Gastroesophageal sphincter (tissue), 4 donors: Measurements from ENCODE around the gene RPL29. TPM values are rescaled to one million over a fixed set of nuclear protein-coding genes. Genes with fewer than 3 reads are reported as not detected.

Experiments used
- ATAC-seq: fragments of 150-250 bp; one replicate; pipeline ENCODE4 v1.9.1; 2016; ENCODE audit warnings: mild to moderate bottlenecking, moderate library complexity
- H3K27ac ChIP-seq, 4 donors: fragments of 200-600 bp; sonication (generic) in 3 of 4; 1 replicate in 3 of 4; 2 replicates in 1 of 4; pipeline ENCODE4 v1.5.1; 2016 to 2019
- H3K27me3 ChIP-seq: fragments of 200-600 bp; sonication (generic); one replicate; pipeline ENCODE4 v1.5.1; 2019
- H3K36me3 ChIP-seq, 2 donors: fragments of 200-600 bp; sonication (generic); one replicate each; pipeline ENCODE4 v1.5.1; 2019; ENCODE audit warnings: control low read depth in 1 of 2
- H3K4me1 ChIP-seq, 3 donors: fragments of 200-600 bp; sonication (generic); 1 replicate in 2 of 3; 2 replicates in 1 of 3; pipeline ENCODE4 v1.5.1; 2016 to 2019; ENCODE audit warnings: control low read depth in 2 of 3
- H3K4me3 ChIP-seq, 2 donors: fragments of 200-600 bp; sonication (generic); one replicate each; pipeline ENCODE4 v1.5.1; 2019; ENCODE audit warnings: mild to moderate bottlenecking in 1 of 2, moderate library complexity in 1 of 2
- H3K9me3 ChIP-seq, 3 donors: fragments of 200-600 bp; sonication (generic); one replicate each; pipeline ENCODE4 v1.5.1; 2017 to 2019; ENCODE audit warnings: control low read depth in 2 of 3
- CTCF ChIP-seq, 4 experiments: fragments of 200-600 bp in 2 of 4; fragments of 450-650 bp in 2 of 4; sonication (generic) in 1 of 4; IDR thresholded peaks; one replicate each; pipeline ENCODE4 v1.5.1; 2017 to 2019; ENCODE audit warnings: antibody characterized with exemption in 4 of 4, mild to moderate bottlenecking in 2 of 4, moderate library complexity in 2 of 4
- EP300 ChIP-seq: sonication (generic); formaldehyde crosslinking; IDR thresholded peaks from one replicate; pipeline ENCODE4 v1.6.1; 2017; ENCODE audit warnings: antibody characterized with exemption, mild to moderate bottlenecking
- POLR2A ChIP-seq, 2 donors: fragments of 450-650 bp; IDR thresholded peaks; one replicate each; pipeline ENCODE4 v1.6.1; 2017; ENCODE audit warnings: antibody characterized with exemption in 2 of 2, mild to moderate bottlenecking in 2 of 2, moderate library complexity in 1 of 2
- POLR2AphosphoS5 ChIP-seq: sonication (generic); formaldehyde crosslinking; IDR thresholded peaks from one replicate; pipeline ENCODE4 v1.6.1; 2017; ENCODE audit warnings: antibody characterized with exemption
- WGBS, 2 donors: methylation state at CpG; one replicate each; pipeline ENCODE4 v1.1.5; 2018; ENCODE audit warnings: low coverage in 1 of 2; 5-methylcytosine and 5-hydroxymethylcytosine counted together
- small RNA-seq, 4 donors: library from RNA; depleted of rRNA; stranded (forward); fragments of <200 nt; gene quantifications; one replicate each; pipeline ENCODE3, GENCODE V24; 2016
- total RNA-seq, 4 donors: library from RNA; depleted of rRNA; stranded (reverse); fragments of >200 nt; gene quantifications; one replicate each; pipeline ENCODE4 v1.1.0, GENCODE V29; 2016

Gene RPL29
- total RNA-seq, 4 donors from 2014 or later = 775 to 1,945 (median 1,298) TPM

GRCh38 chr3:51945031-51945840 is 50.5 kb downstream of the RPL29 start:
- peaks cover 0 to 60% of the 10 kb centered on the region in 2 donors for H3K36me3 ChIP-seq
- TF ChIP-seq POLR2A (IDR thresholded peaks at IDR 0.05) (no peak), POLR2AphosphoS5 (no peak), EP300 (no peak), CTCF (IDR thresholded peaks at IDR 0.05) (no peak)
- no peak overlapping the region for H3K4me3 ChIP-seq
- ATAC-seq = no peak
- H3K27me3 ChIP-seq = no peaks in the 10 kb centered on the region
- peaks cover 0 to 29% (median 21%) of the 10 kb centered on the region in 3 donors for H3K4me1 ChIP-seq
- H3K9me3 ChIP-seq = no peaks in the 10 kb centered on the region
- H3K27ac ChIP-seq = no peak overlapping the region
- 80% methylated on average over 1 to 2 of the region's 18 CpGs for WGBS, 2 donors

DNA sequence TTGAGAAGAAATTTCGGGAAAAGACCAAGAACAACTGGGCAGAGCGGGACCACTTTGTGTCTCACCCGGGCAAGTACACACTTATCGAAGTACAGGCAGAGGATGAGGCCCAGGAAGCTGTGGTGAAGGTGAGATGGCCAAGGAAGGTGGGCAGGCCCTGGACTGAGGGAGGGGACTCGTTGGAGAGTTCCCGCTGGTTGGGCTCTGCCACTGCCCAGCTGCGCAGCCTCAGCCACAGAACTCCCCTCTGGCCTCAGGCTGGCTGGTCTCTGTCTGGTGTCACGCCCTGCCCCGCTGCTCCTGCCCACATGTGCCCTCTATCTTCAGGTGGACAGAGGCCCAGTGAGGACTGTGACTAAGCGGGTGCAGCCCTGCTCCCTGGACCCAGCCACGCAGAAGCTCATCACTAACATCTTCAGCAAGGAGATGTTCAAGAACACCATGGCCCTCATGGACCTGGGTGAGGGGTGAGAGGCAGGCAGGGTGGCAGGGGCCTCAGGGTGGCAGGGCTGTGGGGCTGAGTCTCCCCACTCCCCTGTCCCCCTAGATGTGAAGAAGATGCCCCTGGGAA is 51.2 kb downstream of the RPL29 start:
- peaks cover 0 to 36% (median 22%) of the 10 kb centered on the region in 3 donors for H3K4me1 ChIP-seq
- 92 to 94% methylated on average over 7 to 10 of the region's 11 CpGs for WGBS, 2 donors
- no peaks in the 10 kb centered on the region for H3K9me3 ChIP-seq
- H3K27me3 ChIP-seq = no peaks in the 10 kb centered on the region
- H3K27ac ChIP-seq = no peak overlapping the region
- no peak for TF ChIP-seq CTCF (IDR thresholded peaks at IDR 0.05)
- no peak for TF ChIP-seq POLR2AphosphoS5
- no peak for TF ChIP-seq POLR2A (IDR thresholded peaks at IDR 0.05)
- TF ChIP-seq EP300 = no peak
- H3K36me3 ChIP-seq = peaks cover 0 to 55% of the 10 kb centered on the region in 2 donors
- no peak for ATAC-seq
- H3K4me3 ChIP-seq = no peak overlapping the region

Small RNAs within 50 kb of the gene (small RNA-seq; reads per million reads assigned to genes)
- 0 reads per million in 4 donors for gene AC115284.1

Other genes starting within 250 kb of the RPL29 start
- gene IQCF6, start 216.7 kb downstream of the RPL29 start, total RNA-seq = not detected
- gene IQCF2, start 134.3 kb downstream of the RPL29 start, total RNA-seq = not detected
- gene IQCF5, start 120.3 kb downstream of the RPL29 start, total RNA-seq = not detected
- not detected for gene IQCF1, start 92.5 kb downstream of the RPL29 start, total RNA-seq
- gene RRP9, start 54.0 kb downstream of the RPL29 start, total RNA-seq = 10 to 100 TPM in 2 of 4 donors, 1 to 10 TPM in 2; 5.3 to 14.8 (median 10.9) TPM
- 10 to 100 TPM; 19.5 to 43.0 (median 22.8) TPM for gene PARP3, start 53.5 kb downstream of the RPL29 start, total RNA-seq
- gene GPR62, start 40.5 kb downstream of the RPL29 start, total RNA-seq = under 1 TPM in 1 of 4 donors, not detected in 3; 0.31 TPM
- 100 to 1,000 TPM in 3 of 4 donors, 10 to 100 TPM in 1; 80.7 to 335 (median 186) TPM for gene PCBP4, start 28.4 kb downstream of the RPL29 start, total RNA-seq
- 10 to 100 TPM; 34.6 to 46.8 (median 45.1) TPM for gene ABHD14B, start 21.8 kb downstream of the RPL29 start, total RNA-seq
- 10 to 100 TPM; 12.6 to 20.2 (median 13.8) TPM for gene ABHD14A, start 20.8 kb downstream of the RPL29 start, total RNA-seq
- gene ACY1, start 12.4 kb downstream of the RPL29 start, total RNA-seq = 10 to 100 TPM; 10.6 to 21.4 (median 19.5) TPM
- 10 to 100 TPM; 10.2 to 18.1 (median 14.7) TPM for gene DUSP7, start 60.7 kb upstream of the RPL29 start, total RNA-seq
- gene POC1A, start 158.5 kb upstream of the RPL29 start, total RNA-seq = 1 to 10 TPM in 2 of 4 donors, under 1 TPM in 2; 0.73 to 1.7 (median 0.93) TPM
- 10 to 100 TPM; 30.0 to 50.8 (median 35.8) TPM for gene ALAS1, start 202.3 kb upstream of the RPL29 start, total RNA-seq
- gene TLR9, start 229.8 kb upstream of the RPL29 start, total RNA-seq = not detected
- gene TWF2, start 243.3 kb upstream of the RPL29 start, total RNA-seq = 10 to 100 TPM; 46.8 to 79.5 (median 69.2) TPM
- 10 to 100 TPM; 20.3 to 36.6 (median 29.9) TPM for gene PPM1M, start 249.9 kb upstream of the RPL29 start, total RNA-seq